ENCODE data around the gene SESTD1.

The SESTD1 gene

DNA sequence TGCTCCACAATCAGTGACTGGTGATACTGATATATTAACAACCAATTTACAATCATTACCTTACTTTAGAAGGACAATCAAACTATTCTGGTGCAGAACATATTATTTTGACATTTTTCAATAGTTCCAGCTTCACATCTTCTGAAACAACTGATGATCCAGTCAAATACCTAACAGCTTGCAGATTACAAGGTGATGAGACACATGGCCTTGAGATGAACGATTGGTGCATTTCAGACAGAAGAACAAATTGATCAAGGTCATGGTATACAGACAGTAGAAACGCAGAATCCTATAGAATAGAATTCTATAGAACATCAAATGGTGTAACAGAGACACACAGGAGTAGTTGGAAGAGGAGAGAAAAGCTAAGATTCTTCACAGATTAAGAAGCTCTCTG is 24.8 kb downstream of the SESTD1 start:
- no peak for ATAC-seq
- TF ChIP-seq ZNF8 (CRISPR knock-in tag; IDR thresholded peaks at IDR 0.05) = no peak
- TF ChIP-seq PATZ1 (CRISPR knock-in tag; IDR thresholded peaks at IDR 0.05; ENCODE audit: borderline replicate concordance) = no peak
- TF ChIP-seq, protein P1, sequence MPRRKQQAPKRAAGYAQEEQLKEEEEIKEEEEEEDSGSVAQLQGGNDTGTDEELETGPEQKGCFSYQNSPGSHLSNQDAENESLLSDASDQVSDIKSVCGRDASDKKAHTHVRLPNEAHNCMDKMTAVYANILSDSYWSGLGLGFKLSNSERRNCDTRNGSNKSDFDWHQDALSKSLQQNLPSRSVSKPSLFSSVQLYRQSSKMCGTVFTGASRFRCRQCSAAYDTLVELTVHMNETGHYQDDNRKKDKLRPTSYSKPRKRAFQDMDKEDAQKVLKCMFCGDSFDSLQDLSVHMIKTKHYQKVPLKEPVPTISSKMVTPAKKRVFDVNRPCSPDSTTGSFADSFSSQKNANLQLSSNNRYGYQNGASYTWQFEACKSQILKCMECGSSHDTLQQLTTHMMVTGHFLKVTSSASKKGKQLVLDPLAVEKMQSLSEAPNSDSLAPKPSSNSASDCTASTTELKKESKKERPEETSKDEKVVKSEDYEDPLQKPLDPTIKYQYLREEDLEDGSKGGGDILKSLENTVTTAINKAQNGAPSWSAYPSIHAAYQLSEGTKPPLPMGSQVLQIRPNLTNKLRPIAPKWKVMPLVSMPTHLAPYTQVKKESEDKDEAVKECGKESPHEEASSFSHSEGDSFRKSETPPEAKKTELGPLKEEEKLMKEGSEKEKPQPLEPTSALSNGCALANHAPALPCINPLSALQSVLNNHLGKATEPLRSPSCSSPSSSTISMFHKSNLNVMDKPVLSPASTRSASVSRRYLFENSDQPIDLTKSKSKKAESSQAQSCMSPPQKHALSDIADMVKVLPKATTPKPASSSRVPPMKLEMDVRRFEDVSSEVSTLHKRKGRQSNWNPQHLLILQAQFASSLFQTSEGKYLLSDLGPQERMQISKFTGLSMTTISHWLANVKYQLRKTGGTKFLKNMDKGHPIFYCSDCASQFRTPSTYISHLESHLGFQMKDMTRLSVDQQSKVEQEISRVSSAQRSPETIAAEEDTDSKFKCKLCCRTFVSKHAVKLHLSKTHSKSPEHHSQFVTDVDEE (CRISPR knock-in tag; IDR thresholded peaks at IDR 0.05) = no peak
- TF ChIP-seq ISL1 (CRISPR knock-in tag; IDR thresholded peaks at IDR 0.05) = no peak
- no peak for TF ChIP-seq TOX (CRISPR knock-in tag; IDR thresholded peaks at IDR 0.05; ENCODE audit: borderline replicate concordance)
- TF ChIP-seq TCF4 (CRISPR knock-in tag; IDR thresholded peaks at IDR 0.05; ENCODE audit: borderline replicate concordance) = no peak
- TF ChIP-seq POU6F1 (CRISPR knock-in tag; IDR thresholded peaks at IDR 0.05; ENCODE audit: borderline replicate concordance, low read depth) = no peak
- TF ChIP-seq ZFP3 (CRISPR knock-in tag; IDR thresholded peaks at IDR 0.05) = no peak
- TF ChIP-seq CREB5 (CRISPR knock-in tag; IDR thresholded peaks at IDR 0.05; ENCODE audit: low read depth) = no peak
- TF ChIP-seq ZNF70 (CRISPR knock-in tag; IDR thresholded peaks at IDR 0.05) = no peak
- TF ChIP-seq PPARA (CRISPR knock-in tag; IDR thresholded peaks at IDR 0.05; ENCODE audit: borderline replicate concordance) = no peak
- TF ChIP-seq SNAI2 (CRISPR knock-in tag; IDR thresholded peaks at IDR 0.05) = no peak
- TF ChIP-seq, protein P2, sequence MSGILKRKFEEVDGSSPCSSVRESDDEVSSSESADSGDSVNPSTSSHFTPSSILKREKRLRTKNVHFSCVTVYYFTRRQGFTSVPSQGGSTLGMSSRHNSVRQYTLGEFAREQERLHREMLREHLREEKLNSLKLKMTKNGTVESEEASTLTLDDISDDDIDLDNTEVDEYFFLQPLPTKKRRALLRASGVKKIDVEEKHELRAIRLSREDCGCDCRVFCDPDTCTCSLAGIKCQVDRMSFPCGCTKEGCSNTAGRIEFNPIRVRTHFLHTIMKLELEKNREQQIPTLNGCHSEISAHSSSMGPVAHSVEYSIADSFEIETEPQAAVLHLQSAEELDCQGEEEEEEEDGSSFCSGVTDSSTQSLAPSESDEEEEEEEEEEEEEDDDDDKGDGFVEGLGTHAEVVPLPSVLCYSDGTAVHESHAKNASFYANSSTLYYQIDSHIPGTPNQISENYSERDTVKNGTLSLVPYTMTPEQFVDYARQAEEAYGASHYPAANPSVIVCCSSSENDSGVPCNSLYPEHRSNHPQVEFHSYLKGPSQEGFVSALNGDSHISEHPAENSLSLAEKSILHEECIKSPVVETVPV (CRISPR knock-in tag; IDR thresholded peaks at IDR 0.05) = no peak
- TF ChIP-seq ZNF565 (CRISPR knock-in tag; conservative IDR thresholded peaks at IDR 0.05; ENCODE audit: low read depth) = no peak
- TF ChIP-seq ZC3H10 (CRISPR knock-in tag; IDR thresholded peaks at IDR 0.05) = no peak
- TF ChIP-seq GLIS3 (CRISPR knock-in tag; IDR thresholded peaks at IDR 0.05) = no peak
- no peak for TF ChIP-seq BACH2 (CRISPR knock-in tag; IDR thresholded peaks at IDR 0.05; ENCODE audit: borderline replicate concordance)

- TF ChIP-seq OSR1 (CRISPR knock-in tag; IDR thresholded peaks at IDR 0.05) (no peak), ARNTL (CRISPR knock-in tag; IDR thresholded peaks at IDR 0.05; ENCODE audit: borderline replicate concordance, low read depth) (no peak), ISL1 (CRISPR knock-in tag; IDR thresholded peaks at IDR 0.05) (no peak)
- no peak for ATAC-seq
Measured at GRCh38 chr2:179239195-179239594, 25.4 kb downstream of the SESTD1 start.

DNA sequence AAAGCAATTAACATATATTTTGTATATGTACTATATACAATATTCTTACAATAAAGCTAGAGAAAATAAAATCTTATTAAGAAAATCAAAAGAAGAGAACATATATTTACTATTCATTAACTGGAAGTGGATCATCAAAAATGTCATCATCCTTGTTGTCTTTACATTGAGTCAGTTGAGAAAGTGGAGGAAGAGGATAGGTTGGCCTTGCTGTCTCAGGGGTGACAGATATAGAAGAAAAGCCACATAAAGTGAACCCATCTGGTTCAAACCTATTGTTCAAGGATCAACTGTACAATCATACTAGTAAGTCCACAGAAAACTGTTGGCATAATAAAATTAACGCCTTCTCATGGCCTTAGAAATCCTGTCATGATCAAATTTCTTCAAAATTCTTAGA is 26.6 kb downstream of the SESTD1 start:
- TF ChIP-seq RARB (CRISPR knock-in tag; IDR thresholded peaks at IDR 0.05) = no peak
- TF ChIP-seq ZFP30 (CRISPR knock-in tag; IDR thresholded peaks at IDR 0.05) = no peak
- no peak for TF ChIP-seq GLIS3 (CRISPR knock-in tag; IDR thresholded peaks at IDR 0.05)
- no peak for TF ChIP-seq CSDC2 (CRISPR knock-in tag; IDR thresholded peaks at IDR 0.05)
- no peak for TF ChIP-seq BACH2 (CRISPR knock-in tag; IDR thresholded peaks at IDR 0.05; ENCODE audit: borderline replicate concordance)
- TF ChIP-seq ESRRG (CRISPR knock-in tag; IDR thresholded peaks at IDR 0.05) = no peak
- TF ChIP-seq ZNF70 (CRISPR knock-in tag; IDR thresholded peaks at IDR 0.05) = no peak
- no peak for TF ChIP-seq ZFP3 (CRISPR knock-in tag; IDR thresholded peaks at IDR 0.05)
- TF ChIP-seq TOX (CRISPR knock-in tag; IDR thresholded peaks at IDR 0.05; ENCODE audit: borderline replicate concordance) = no peak
- ATAC-seq = no peak

All from SK-N-SH treated with all-trans-retinoic acid at 6 μM for 48 hours (cell line).